ENCODE results near the gene EPB41. TPM values are rescaled to one million over a fixed set of nuclear protein-coding genes. Genes with fewer than 3 reads are reported as not detected.

The EPB41 gene
- total RNA-seq, 2 experiments from 2014 or later = 138 to 145 TPM

DNA sequence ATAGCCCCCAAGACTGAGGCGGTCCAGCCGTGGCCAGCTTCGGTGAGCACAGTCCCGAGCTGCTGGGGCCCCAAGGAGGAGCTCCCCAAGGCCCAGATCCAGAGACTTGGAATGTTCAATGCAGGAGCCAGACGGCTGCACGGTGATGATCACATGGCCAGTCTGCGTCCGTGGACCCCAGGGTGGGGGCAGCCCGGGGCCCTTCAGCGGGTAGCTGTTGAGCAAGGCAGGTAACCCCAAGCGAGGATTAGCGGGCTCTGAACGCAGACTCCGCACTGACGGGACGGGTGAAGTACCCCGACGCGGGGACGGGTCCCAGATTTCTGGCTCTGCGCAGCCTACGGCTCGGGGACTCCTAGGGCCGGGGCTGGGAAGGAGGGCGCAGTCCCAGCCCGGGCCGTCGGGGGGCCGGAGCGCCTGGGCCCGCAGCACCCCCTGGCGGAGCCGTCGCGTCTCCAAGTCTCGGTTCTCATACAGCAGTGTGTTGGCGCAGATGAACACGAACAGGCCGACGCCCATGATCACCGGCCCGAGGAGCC is 206.6 kb downstream of the EPB41 start:
- Histone ChIP-seq H3K9me3 (ENCODE audit: control insufficient read depth in 1 of 2, insufficient read depth in 1 of 2, low read length in 2 of 2) (peaks cover 0 to 3% of the 10 kb centered on the region in 2 experiments), H3K36me3 (ENCODE audit: insufficient read depth, low read length) (peaks cover 26% of the 10 kb centered on the region), H3K27ac (ENCODE audit: low read depth in 1 of 2, low read length in 2 of 2) (no peak overlapping the region), H3K4me3 (ENCODE audit: low read length) (no peak overlapping the region), H3K4me1 (ENCODE audit: insufficient read depth, low read length) (peaks cover 41% of the 10 kb centered on the region), H3K27me3 (ENCODE audit: control insufficient read depth in 1 of 2, insufficient read depth in 2 of 2, low read length in 2 of 2) (peaks cover 25 to 44% of the 10 kb centered on the region in 2 experiments)
- H3K27me3 Mint-ChIP-seq = peaks cover 18% of the 10 kb centered on the region
- peaks cover 8% of the 10 kb centered on the region for H3K4me1 Mint-ChIP-seq (ENCODE audit: low read depth)
- no peaks in the 10 kb centered on the region for H3K9me3 Mint-ChIP-seq
- POLR2A ChIA-PET = interaction anchor here (0.8 to 1.8 kb wide), 4 partner anchors 15 to 540 kb away, joined by 3 to 16 read pairs (median 4); partner anchors contain the start of gene SRSF4
- CTCF ChIA-PET = no interaction called here
- peak; percentile 40 to 82 (median 58) for DNase-seq
- peaks cover 37% of the 10 kb centered on the region for H3K36me3 Mint-ChIP-seq (ENCODE audit: low read depth)
- H3K27ac Mint-ChIP-seq = no peak overlapping the region
- intact Hi-C loops (cut with DNase I, micrococcal nuclease) = loop anchor here (2.0 to 10.0 kb wide), 4 partner anchors 54 to 238 kb away; no protein-coding TSS in a partner anchor
- H3K4me3 Mint-ChIP-seq = no peak overlapping the region
- TF ChIP-seq CTCF (IDR thresholded peaks at IDR 0.05) = peak; percentile 73
- peak; percentile 84 for ATAC-seq (ENCODE audit: poor library complexity)

DNA sequence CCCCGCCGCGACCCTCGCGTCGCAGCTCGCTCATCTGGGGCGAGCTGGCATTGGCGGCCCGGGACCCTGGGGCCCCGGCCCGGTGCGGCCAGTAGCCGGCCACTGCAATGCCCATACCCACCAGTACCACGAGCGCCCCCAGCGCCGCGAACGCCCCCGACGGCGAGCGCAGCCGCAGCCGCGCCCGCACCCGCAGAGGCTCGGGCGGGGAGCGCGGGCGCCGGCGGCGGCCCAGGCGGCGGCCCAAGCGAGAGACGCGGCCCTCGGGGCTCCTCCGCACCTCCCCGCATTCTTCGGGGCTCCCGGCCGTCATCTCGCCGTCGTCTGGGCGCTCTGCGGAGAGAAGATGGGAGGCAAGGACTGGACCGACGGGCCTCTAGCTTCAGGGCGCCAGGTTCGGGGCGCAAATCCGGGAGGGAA is 207.2 kb downstream of the EPB41 start:
- Mint-ChIP-seq H3K4me3 (no peak overlapping the region), H3K9me3 (no peaks in the 10 kb centered on the region), H3K36me3 (ENCODE audit: low read depth) (peaks cover 31% of the 10 kb centered on the region), H3K4me1 (ENCODE audit: low read depth) (peaks cover 8% of the 10 kb centered on the region), H3K27me3 (peaks cover 21% of the 10 kb centered on the region), H3K27ac (no peak overlapping the region)
- Histone ChIP-seq H3K9me3 (ENCODE audit: control insufficient read depth in 1 of 2, insufficient read depth in 1 of 2, low read length in 2 of 2) (peaks cover 0 to 3% of the 10 kb centered on the region in 2 experiments), H3K36me3 (ENCODE audit: insufficient read depth, low read length) (peaks cover 22% of the 10 kb centered on the region), H3K4me3 (ENCODE audit: low read length) (no peak overlapping the region), H3K4me1 (ENCODE audit: insufficient read depth, low read length) (peaks cover 41% of the 10 kb centered on the region), H3K27me3 (ENCODE audit: control insufficient read depth in 1 of 2, insufficient read depth in 2 of 2, low read length in 2 of 2) (peaks cover 25 to 44% of the 10 kb centered on the region in 2 experiments), H3K27ac (ENCODE audit: low read depth in 1 of 2, low read length in 2 of 2) (no peak overlapping the region)
- ATAC-seq (ENCODE audit: poor library complexity) (no peak), DNase-seq (peak in 1 of 14 experiments; percentile 31)
- TF ChIP-seq CTCF (IDR thresholded peaks at IDR 0.05) = peak; percentile 10
- intact Hi-C loops (cut with DNase I, micrococcal nuclease) = loop anchor here (2.0 to 10.0 kb wide), 4 partner anchors 53 to 239 kb away; no protein-coding TSS in a partner anchor
- ChIA-PET POLR2A (interaction anchor here (0.8 to 1.8 kb wide), 5 partner anchors 9 to 541 kb away, joined by 3 to 16 read pairs (median 3); partner anchors contain the start of genes EPB41 and SRSF4), CTCF (no interaction called here)

GRCh38 chr1:29121936-29122681 is 207.7 kb downstream of the EPB41 start:
- peaks cover 8% of the 10 kb centered on the region for H3K4me1 Mint-ChIP-seq (ENCODE audit: low read depth)
- Histone ChIP-seq H3K4me3 (ENCODE audit: low read length) (no peak overlapping the region), H3K27ac (ENCODE audit: low read depth in 1 of 2, low read length in 2 of 2) (no peak overlapping the region), H3K9me3 (ENCODE audit: control insufficient read depth in 1 of 2, insufficient read depth in 1 of 2, low read length in 2 of 2) (peaks cover 0 to 3% of the 10 kb centered on the region in 2 experiments), H3K27me3 (ENCODE audit: control insufficient read depth in 1 of 2, insufficient read depth in 2 of 2, low read length in 2 of 2) (peaks cover 25 to 44% of the 10 kb centered on the region in 2 experiments), H3K36me3 (ENCODE audit: insufficient read depth, low read length) (peaks cover 16% of the 10 kb centered on the region), H3K4me1 (ENCODE audit: insufficient read depth, low read length) (peaks cover 41% of the 10 kb centered on the region)
- ChIA-PET CTCF (no interaction called here), POLR2A (interaction anchor here (0.8 to 1.8 kb wide), 5 partner anchors 9 to 541 kb away, joined by 3 to 16 read pairs (median 3); partner anchors contain the start of genes EPB41 and SRSF4)
- ATAC-seq (ENCODE audit: poor library complexity) = no peak
- intact Hi-C loops (cut with DNase I, micrococcal nuclease) = loop anchor here (2.0 to 10.0 kb wide), 4 partner anchors 53 to 239 kb away; no protein-coding TSS in a partner anchor
- no peak for TF ChIP-seq CTCF (IDR thresholded peaks at IDR 0.05)
- H3K36me3 Mint-ChIP-seq (ENCODE audit: low read depth) = peaks cover 26% of the 10 kb centered on the region
- H3K4me3 Mint-ChIP-seq = peak overlapping the region; percentile 66
- H3K27me3 Mint-ChIP-seq = peaks cover 21% of the 10 kb centered on the region
- peak in 3 of 14 experiments; percentile 34 to 39 (median 39) for DNase-seq
- H3K27ac Mint-ChIP-seq = no peak overlapping the region
- H3K9me3 Mint-ChIP-seq = no peaks in the 10 kb centered on the region

Measured in CD4-positive, alpha-beta T cell (primary cell).